NCI-H345 (cell line): ENCODE results near the gene TMEM200B.
"Not testable (repeated sequence)": the region's sequence is repeated elsewhere in the genome, so short reads cannot be mapped to it uniquely, and the experiment has no call there.

Source experiments
- DNase-seq: peaks from one replicate; lab custom pipeline; 2025; lab: John Stamatoyannopoulos, UW

Gene TMEM200B

GRCh38 chr1:29108041-29108440 lies 15.7 kb downstream of the TMEM200B start:
- not testable (repeated sequence) for DNase-seq

- DNase-seq = no peak
Measured at GRCh38 chr1:29105822-29106221, 17.9 kb downstream of the TMEM200B start.

- no peak for DNase-seq
Measured at GRCh38 chr1:29100487-29100886, 23.2 kb downstream of the TMEM200B start.

GRCh38 chr1:29099286-29099685 lies 24.4 kb downstream of the TMEM200B start:
- no peak for DNase-seq

GRCh38 chr1:29096231-29096886 lies 27.3 kb downstream of the TMEM200B start:
- peak; percentile 90 for DNase-seq

- no peak for DNase-seq
Measured at GRCh38 chr1:29094954-29095353, 28.7 kb downstream of the TMEM200B start.

- no peak for DNase-seq
Measured at GRCh38 chr1:29094433-29094832, 29.3 kb downstream of the TMEM200B start.

GRCh38 chr1:29092704-29093103 lies 31.0 kb downstream of the TMEM200B start:
- DNase-seq = not testable (repeated sequence)

- DNase-seq = peak; percentile 80
Measured at GRCh38 chr1:29090937-29091618, 32.6 kb downstream of the TMEM200B start.

- DNase-seq = no peak
Measured at GRCh38 chr1:29084196-29084521, 39.5 kb downstream of the TMEM200B start.

- DNase-seq = no peak
Measured at GRCh38 chr1:29083317-29084195, 40.1 kb downstream of the TMEM200B start.

- DNase-seq = no peak
Measured at GRCh38 chr1:29082519-29082918, 41.2 kb downstream of the TMEM200B start.

- no peak for DNase-seq
Measured at GRCh38 chr1:29081201-29081600, 42.5 kb downstream of the TMEM200B start.

- not testable (repeated sequence) for DNase-seq
Measured at GRCh38 chr1:29079916-29080629, 43.6 kb downstream of the TMEM200B start.

- DNase-seq = no peak
Measured at GRCh38 chr1:29077155-29077554, 46.5 kb downstream of the TMEM200B start.
